Upper lobe of left lung (tissue), 6 donors: ENCODE measurements around the gene MRPL44. TPM values are rescaled to one million over a fixed set of nuclear protein-coding genes. Genes with fewer than 3 reads are reported as not detected.

Experiments used
- ATAC-seq, 2 donors: fragments of 200-7000 bp; cut with Tn5 transposase; one replicate each; pipeline ENCODE4 v1.9.1; 2022; ENCODE audit warnings: mild to moderate bottlenecking in 2 of 2, moderate library complexity in 2 of 2; ENCODE audit not compliant: low FRiP score in 2 of 2
- DNase-seq, 2 donors: peaks; one replicate each; pipeline ENCODE4 v3.0.0-alpha.2; 2019 to 2020
- H3K27ac ChIP-seq, 4 donors: fragments of 200-600 bp; sonication (generic); one replicate each; pipeline ENCODE4 v1.5.1; 2016 to 2019
- H3K27me3 ChIP-seq, 4 donors: fragments of 200-600 bp; sonication (generic); one replicate each; pipeline ENCODE4 v1.5.1; 2017 to 2019
- H3K36me3 ChIP-seq, 4 donors: fragments of 200-600 bp; sonication (generic); one replicate each; pipeline ENCODE4 v1.5.1; 2016 to 2019
- H3K4me1 ChIP-seq, 4 donors: fragments of 200-600 bp; sonication (generic); one replicate each; pipeline ENCODE4 v1.5.1; 2018 to 2019
- H3K4me3 ChIP-seq, 4 donors: fragments of 200-600 bp; sonication (generic); one replicate each; pipeline ENCODE4 v1.5.1; 2017 to 2019; ENCODE audit warnings: mild to moderate bottlenecking in 2 of 4, moderate library complexity in 1 of 4
- H3K9me3 ChIP-seq, 4 donors: fragments of 200-600 bp; sonication (generic); one replicate each; pipeline ENCODE4 v1.5.1; 2018 to 2019
- EP300 ChIP-seq, 4 donors: sonication (generic); formaldehyde crosslinking; IDR thresholded peaks; one replicate each; pipeline ENCODE4 v1.5.1; 2017; ENCODE audit warnings: antibody characterized with exemption in 4 of 4, control low read depth in 2 of 4
- POLR2A ChIP-seq, 4 donors: fragments of 450-650 bp; IDR thresholded peaks; one replicate each; pipeline ENCODE4 v1.5.1; 2016 to 2017; ENCODE audit warnings: antibody characterized with exemption in 4 of 4, mild to moderate bottlenecking in 2 of 4
- POLR2AphosphoS5 ChIP-seq, 2 donors: sonication (generic); formaldehyde crosslinking; IDR thresholded peaks; one replicate each; pipeline ENCODE4 v1.5.1; 2017; ENCODE audit warnings: antibody characterized with exemption in 2 of 2
- WGBS, 2 donors: methylation state at CpG; one replicate each; pipeline ENCODE4 v1.1.5; 2017 to 2018; 5-methylcytosine and 5-hydroxymethylcytosine counted together
- total RNA-seq, 6 donors: library from RNA; depleted of rRNA in 4 of 6; stranded (reverse); fragments of >200 nt in 4 of 6; gene quantifications; one replicate each; pipeline versions ENCODE4 v1.1.0 to v1.2.1, GENCODE V29; 2016 to 2021
- TF ChIP-seq, protein P1 (sequence below), 6 experiments: fragments of 450-650 bp in 4 of 6; fragments of 200-600 bp in 2 of 6; sonication (generic) in 2 of 6; IDR thresholded peaks; one replicate each; pipeline ENCODE4 v1.5.1; 2016 to 2019; ENCODE audit warnings: antibody characterized with exemption in 6 of 6
- donor health status: DM: no; HTN: no; CAD: no; lungs with moderate emphysema.
- donor health status: DM: no; HTN: yes; CAD: no; lungs with severe emphysema.

MRPL44 gene
- total RNA-seq, 6 donors from 2014 or later: 7.9 to 24.4 (median 22.5) TPM

DNA sequence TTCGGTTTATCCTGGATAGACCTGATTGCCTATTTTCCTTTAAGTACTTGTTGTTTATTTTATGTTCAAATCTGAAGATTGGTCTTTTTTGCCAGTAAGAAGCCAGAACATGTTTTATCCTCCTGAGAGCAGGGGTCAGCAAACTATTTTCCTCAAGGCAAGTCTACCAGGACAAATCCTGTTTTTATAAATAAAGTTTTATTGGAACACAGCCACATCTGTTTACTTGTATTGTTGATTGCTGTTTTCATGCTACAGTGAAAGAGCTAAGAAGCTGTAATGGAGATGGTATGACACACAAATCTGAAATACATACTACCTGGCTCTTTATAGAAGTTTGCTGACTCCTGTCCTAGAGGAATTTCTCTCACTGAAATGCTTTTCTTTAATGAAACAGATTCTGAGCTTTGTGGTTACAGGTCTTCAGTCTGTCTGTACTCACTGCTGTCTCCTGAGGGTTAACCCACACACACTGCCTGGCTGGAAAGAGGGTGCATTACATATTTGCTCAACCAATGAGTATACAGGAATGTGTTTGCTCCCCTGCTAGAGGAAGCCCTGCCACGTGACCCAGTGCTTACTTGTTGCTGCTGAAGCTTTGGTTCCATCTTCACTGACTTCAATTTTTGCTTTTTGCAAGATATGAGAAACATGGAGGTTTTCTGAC is 22.6 kb downstream of the MRPL44 start:
- no peaks in the 10 kb centered on the region for H3K4me1 ChIP-seq
- no peaks in the 10 kb centered on the region for H3K36me3 ChIP-seq
- TF ChIP-seq POLR2AphosphoS5 (IDR thresholded peaks at IDR 0.05): no peak
- no peak for TF ChIP-seq EP300 (IDR thresholded peaks at IDR 0.05)
- TF ChIP-seq POLR2A (IDR thresholded peaks at IDR 0.05): no peak
- TF ChIP-seq, protein P1, sequence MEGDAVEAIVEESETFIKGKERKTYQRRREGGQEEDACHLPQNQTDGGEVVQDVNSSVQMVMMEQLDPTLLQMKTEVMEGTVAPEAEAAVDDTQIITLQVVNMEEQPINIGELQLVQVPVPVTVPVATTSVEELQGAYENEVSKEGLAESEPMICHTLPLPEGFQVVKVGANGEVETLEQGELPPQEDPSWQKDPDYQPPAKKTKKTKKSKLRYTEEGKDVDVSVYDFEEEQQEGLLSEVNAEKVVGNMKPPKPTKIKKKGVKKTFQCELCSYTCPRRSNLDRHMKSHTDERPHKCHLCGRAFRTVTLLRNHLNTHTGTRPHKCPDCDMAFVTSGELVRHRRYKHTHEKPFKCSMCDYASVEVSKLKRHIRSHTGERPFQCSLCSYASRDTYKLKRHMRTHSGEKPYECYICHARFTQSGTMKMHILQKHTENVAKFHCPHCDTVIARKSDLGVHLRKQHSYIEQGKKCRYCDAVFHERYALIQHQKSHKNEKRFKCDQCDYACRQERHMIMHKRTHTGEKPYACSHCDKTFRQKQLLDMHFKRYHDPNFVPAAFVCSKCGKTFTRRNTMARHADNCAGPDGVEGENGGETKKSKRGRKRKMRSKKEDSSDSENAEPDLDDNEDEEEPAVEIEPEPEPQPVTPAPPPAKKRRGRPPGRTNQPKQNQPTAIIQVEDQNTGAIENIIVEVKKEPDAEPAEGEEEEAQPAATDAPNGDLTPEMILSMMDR (IDR thresholded peaks at IDR 0.05): no peak
- no peak for DNase-seq
- no peaks in the 10 kb centered on the region for H3K27me3 ChIP-seq
- no peak overlapping the region for H3K4me3 ChIP-seq
- no peak overlapping the region for H3K27ac ChIP-seq
- no peak for ATAC-seq
- no peaks in the 10 kb centered on the region for H3K9me3 ChIP-seq
- 79 to 84% methylated on average over 2 of the region's 2 CpGs for WGBS, 2 donors

DNA sequence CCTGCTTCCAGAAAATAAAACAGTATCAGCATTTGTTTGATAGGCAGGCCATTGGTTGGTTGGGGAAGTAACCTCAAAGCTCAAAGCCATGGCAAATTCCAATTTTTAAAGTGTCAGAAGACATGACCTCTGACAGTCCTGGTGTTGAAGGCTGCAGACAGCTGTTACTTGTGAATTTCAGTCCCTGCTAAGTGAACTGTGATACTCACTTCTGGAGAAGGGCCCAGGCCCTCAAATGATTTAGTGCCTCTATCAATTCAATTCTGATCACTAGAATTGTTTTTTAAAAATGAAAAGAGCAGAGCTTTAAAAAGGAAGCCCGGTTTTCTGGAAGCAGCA is 23.1 kb downstream of the MRPL44 start:
- Histone ChIP-seq H3K4me3 (no peak overlapping the region), H3K36me3 (no peaks in the 10 kb centered on the region), H3K9me3 (no peaks in the 10 kb centered on the region), H3K27ac (no peak overlapping the region), H3K27me3 (no peaks in the 10 kb centered on the region), H3K4me1 (no peaks in the 10 kb centered on the region)
- TF ChIP-seq EP300 (IDR thresholded peaks at IDR 0.05): no peak
- TF ChIP-seq, protein P1 (IDR thresholded peaks at IDR 0.05): no peak
- TF ChIP-seq POLR2AphosphoS5 (IDR thresholded peaks at IDR 0.05): no peak
- no peak for TF ChIP-seq POLR2A (IDR thresholded peaks at IDR 0.05)
- 92 to 96% methylated on average over 1 of the region's 1 CpG for WGBS, 2 donors
- ATAC-seq (no peak), DNase-seq (no peak)

DNA sequence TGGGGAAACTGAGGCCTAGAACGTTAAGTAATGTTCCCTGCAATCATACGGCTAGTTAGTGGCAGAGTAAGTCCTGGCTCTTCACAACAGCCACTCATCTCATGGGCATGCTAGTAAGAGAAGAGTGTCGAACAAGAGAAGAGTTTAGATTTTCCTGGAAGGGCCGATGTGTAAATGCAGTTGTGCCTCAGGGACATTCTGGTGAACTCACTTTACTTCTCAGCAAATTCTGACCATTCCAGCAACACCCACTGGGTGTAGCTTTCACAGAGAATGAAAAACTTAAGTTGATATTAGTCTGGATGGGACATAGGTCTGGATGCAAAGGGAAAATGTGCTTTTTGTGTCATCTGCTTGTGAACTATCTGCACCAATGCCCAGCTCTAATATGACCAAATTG is 23.5 kb downstream of the MRPL44 start:
- ATAC-seq: no peak
- no peak overlapping the region for H3K4me3 ChIP-seq
- DNase-seq: no peak
- no peaks in the 10 kb centered on the region for H3K27me3 ChIP-seq
- no peaks in the 10 kb centered on the region for H3K4me1 ChIP-seq
- WGBS, 2 donors: 90 to 91% methylated on average over 4 of the region's 4 CpGs
- TF ChIP-seq EP300 (IDR thresholded peaks at IDR 0.05) (no peak), POLR2A (IDR thresholded peaks at IDR 0.05) (no peak), POLR2AphosphoS5 (IDR thresholded peaks at IDR 0.05) (no peak)
- TF ChIP-seq, protein P1 (IDR thresholded peaks at IDR 0.05): no peak
- no peaks in the 10 kb centered on the region for H3K9me3 ChIP-seq
- no peak overlapping the region for H3K27ac ChIP-seq
- H3K36me3 ChIP-seq: no peaks in the 10 kb centered on the region

DNA sequence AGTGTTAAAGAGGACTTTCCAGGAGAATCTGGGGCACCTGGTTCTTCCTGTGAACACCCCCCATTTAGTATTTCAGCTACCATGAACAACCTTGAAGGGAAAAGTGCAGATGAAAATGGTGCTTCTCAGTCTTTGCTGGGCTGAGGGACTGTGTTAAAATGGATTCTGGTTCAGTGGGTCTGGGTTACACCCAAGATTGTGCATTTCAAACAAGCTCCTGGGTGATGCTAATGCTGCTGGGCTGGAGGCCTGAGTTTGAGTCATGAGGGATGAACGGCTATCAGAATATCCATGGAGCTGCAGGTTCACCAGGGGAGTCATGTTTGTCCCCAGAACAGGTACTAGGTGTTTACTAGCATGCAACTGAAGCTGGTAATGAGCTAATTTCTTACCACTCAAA is 24.0 kb downstream of the MRPL44 start:
- no peak for ATAC-seq
- WGBS, 2 donors: 81 to 96% methylated on average over 1 of the region's 1 CpG

More for the DNA sequence above, 24.0 kb downstream of the MRPL44 start:
- H3K36me3 ChIP-seq: no peaks in the 10 kb centered on the region
- no peaks in the 10 kb centered on the region for H3K4me1 ChIP-seq
- no peak overlapping the region for H3K27ac ChIP-seq
- no peak for TF ChIP-seq POLR2A (IDR thresholded peaks at IDR 0.05)
- no peak for TF ChIP-seq POLR2AphosphoS5 (IDR thresholded peaks at IDR 0.05)
- TF ChIP-seq EP300 (IDR thresholded peaks at IDR 0.05): no peak
- TF ChIP-seq, protein P1 (IDR thresholded peaks at IDR 0.05): no peak
- no peak overlapping the region for H3K4me3 ChIP-seq
- DNase-seq: no peak
- no peaks in the 10 kb centered on the region for H3K9me3 ChIP-seq
- H3K27me3 ChIP-seq: no peaks in the 10 kb centered on the region
